Activated CD4-positive, alpha-beta T cell treated with anti-CD3 and anti-CD28 coated beads, Interleukin-2, amount 10 ng/mL, durations not matched to agents 24 days and 14 days (primary cell): ENCODE data around the gene MRTFA. TPM values are rescaled to one million over a fixed set of nuclear protein-coding genes. Genes with fewer than 3 reads are reported as not detected.

Experiments used
- DNase-seq: peaks from one replicate; pipeline ENCODE4 v3.0.0; 2022
- H3K27ac Mint-ChIP-seq: one replicate; pipeline ENCODE4 v1.8.0; 2022; ENCODE audit warnings: mild to moderate bottlenecking, mixed read lengths
- H3K27me3 Mint-ChIP-seq: one replicate; pipeline ENCODE4 v1.8.0; 2022; ENCODE audit warnings: mixed read lengths
- H3K36me3 Mint-ChIP-seq: one replicate; pipeline ENCODE4 v1.8.0; 2022; ENCODE audit warnings: low read depth, mild to moderate bottlenecking, mixed read lengths
- H3K4me1 Mint-ChIP-seq: one replicate; pipeline ENCODE4 v1.8.0; 2021; ENCODE audit warnings: mixed read lengths
- H3K4me3 Mint-ChIP-seq: one replicate; pipeline ENCODE4 v1.8.0; 2022; ENCODE audit warnings: mild to moderate bottlenecking, moderate library complexity, mixed read lengths
- H3K9me3 Mint-ChIP-seq: one replicate; pipeline ENCODE4 v1.8.0; 2021; ENCODE audit warnings: mixed read lengths
- intact Hi-C: fragments of 100-400 bp; cut with micrococcal nuclease; formaldehyde crosslinking; loops from one replicate; pipeline ENCODE4 v1.15.1; 2023
- total RNA-seq: library from RNA; stranded (reverse); gene quantifications from 2 replicates; pipeline ENCODE4 v1.2.3, GENCODE V29; 2022

The MRTFA gene
- total RNA-seq, 1 donor from 2014 or later = 51.7 TPM

GRCh38 chr22:40420341-40421081 lies 216.0 kb downstream of the MRTFA start:
- H3K36me3 Mint-ChIP-seq = peaks cover 42% of the 10 kb centered on the region
- DNase-seq = no peak
- H3K9me3 Mint-ChIP-seq = no peaks in the 10 kb centered on the region
- intact Hi-C loops = no loop called here
- no peaks in the 10 kb centered on the region for H3K27me3 Mint-ChIP-seq
- H3K27ac Mint-ChIP-seq = no peak overlapping the region
- no peak overlapping the region for H3K4me3 Mint-ChIP-seq
- H3K4me1 Mint-ChIP-seq = peaks cover 18% of the 10 kb centered on the region

DNA sequence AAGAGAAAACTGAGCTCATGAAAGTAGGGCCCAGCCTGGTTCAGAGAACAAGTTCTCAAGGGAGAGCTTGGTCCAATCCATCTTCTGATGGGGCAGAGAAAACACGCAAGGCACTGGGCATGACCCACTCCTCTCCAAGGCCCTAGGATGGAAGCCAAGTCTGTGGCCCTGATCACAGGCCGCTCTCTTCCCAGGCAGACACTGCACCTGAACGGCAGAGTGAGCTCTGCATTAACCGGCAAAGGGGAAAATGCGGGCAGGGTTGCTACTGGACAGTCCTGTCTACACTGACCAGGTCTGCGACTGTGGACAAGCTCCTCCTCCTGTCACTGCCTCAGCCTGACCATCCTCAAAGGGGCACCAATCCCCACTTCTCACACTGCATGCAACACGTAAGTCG lies 216.8 kb downstream of the MRTFA start:
- Mint-ChIP-seq H3K27me3 (no peaks in the 10 kb centered on the region), H3K9me3 (no peaks in the 10 kb centered on the region), H3K4me1 (peaks cover 23% of the 10 kb centered on the region), H3K36me3 (peaks cover 48% of the 10 kb centered on the region), H3K4me3 (no peak overlapping the region), H3K27ac (no peak overlapping the region)
- intact Hi-C loops = no loop called here
- DNase-seq = no peak

- Mint-ChIP-seq H3K9me3 (no peaks in the 10 kb centered on the region), H3K4me3 (no peak overlapping the region), H3K27ac (no peak overlapping the region), H3K4me1 (peaks cover 21% of the 10 kb centered on the region), H3K27me3 (no peaks in the 10 kb centered on the region), H3K36me3 (peaks cover 49% of the 10 kb centered on the region)
- no peak for DNase-seq
- intact Hi-C loops = no loop called here
Measured at GRCh38 chr22:40418366-40419201, 217.9 kb downstream of the MRTFA start.

DNA sequence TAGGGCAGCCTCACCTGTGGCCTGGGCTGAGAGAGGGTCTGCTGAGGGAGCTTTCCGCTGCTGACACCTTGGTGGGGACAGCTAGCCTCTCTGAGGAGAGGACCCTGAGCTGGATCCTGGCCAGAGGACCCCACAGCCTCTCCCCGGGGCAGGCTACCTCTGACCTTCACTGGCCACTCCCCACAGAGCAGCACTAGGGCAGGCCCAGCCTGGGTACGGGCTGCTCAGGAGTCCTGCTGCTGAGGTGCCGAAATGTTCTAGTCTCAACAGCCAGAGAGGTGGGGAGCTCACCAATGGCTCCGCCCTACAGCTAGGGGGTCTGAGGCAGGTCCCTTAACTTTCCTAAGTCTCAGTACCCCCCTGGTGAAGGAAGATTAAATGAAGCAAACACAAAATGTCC lies 218.6 kb downstream of the MRTFA start:
- H3K36me3 Mint-ChIP-seq = peaks cover 43% of the 10 kb centered on the region
- no peaks in the 10 kb centered on the region for H3K27me3 Mint-ChIP-seq
- peaks cover 19% of the 10 kb centered on the region for H3K4me1 Mint-ChIP-seq
- no peak for DNase-seq
- no peak overlapping the region for H3K27ac Mint-ChIP-seq
- intact Hi-C loops = no loop called here
- no peak overlapping the region for H3K4me3 Mint-ChIP-seq
- H3K9me3 Mint-ChIP-seq = no peaks in the 10 kb centered on the region

DNA sequence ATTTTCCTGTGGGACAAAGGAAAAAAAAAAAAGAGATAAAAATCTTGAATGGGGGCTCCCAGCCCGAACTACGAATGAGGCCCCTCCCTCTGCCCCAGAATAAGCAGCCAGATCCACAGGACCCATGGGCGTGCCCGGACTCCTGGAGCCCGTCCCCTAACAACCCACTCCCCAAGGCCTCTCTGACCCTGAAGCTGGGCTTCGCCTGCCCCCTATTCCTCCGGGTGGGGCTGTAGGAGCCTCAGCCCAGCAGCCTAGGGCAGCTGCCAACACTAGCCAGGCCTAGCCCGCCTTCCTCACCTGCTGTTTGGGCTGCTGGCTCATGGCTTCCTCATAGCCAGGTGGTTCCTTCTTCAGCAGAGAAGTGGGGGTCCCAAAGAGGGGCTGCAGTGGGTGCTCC lies 219.5 kb downstream of the MRTFA start:
- intact Hi-C loops = no loop called here
- Mint-ChIP-seq H3K9me3 (no peaks in the 10 kb centered on the region), H3K27ac (no peak overlapping the region), H3K4me1 (peaks cover 17% of the 10 kb centered on the region), H3K36me3 (peaks cover 41% of the 10 kb centered on the region), H3K27me3 (no peaks in the 10 kb centered on the region), H3K4me3 (no peak overlapping the region)
- no peak for DNase-seq

GRCh38 chr22:40416636-40417035 lies 219.9 kb downstream of the MRTFA start:
- Mint-ChIP-seq H3K36me3 (peaks cover 41% of the 10 kb centered on the region), H3K4me1 (peaks cover 18% of the 10 kb centered on the region), H3K4me3 (no peak overlapping the region), H3K9me3 (no peaks in the 10 kb centered on the region), H3K27ac (peak overlapping the region; percentile 81), H3K27me3 (no peaks in the 10 kb centered on the region)
- DNase-seq = no peak
- intact Hi-C loops = no loop called here

DNA sequence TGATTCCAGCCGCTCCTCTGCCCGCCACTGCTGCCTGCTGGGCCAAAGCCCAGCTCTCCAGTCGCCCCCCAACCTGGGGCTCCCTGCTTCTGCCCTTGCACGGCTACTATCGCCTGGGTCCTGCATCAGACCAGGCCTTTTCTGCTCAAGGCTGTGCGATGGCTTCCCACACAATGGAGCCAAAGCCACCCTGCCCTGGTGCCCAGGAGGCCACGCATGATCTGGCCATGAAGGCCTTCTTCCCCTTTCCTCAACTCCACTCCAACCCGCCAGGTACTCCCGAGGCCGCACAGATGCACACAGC lies 220.3 kb downstream of the MRTFA start:
- DNase-seq = no peak
- H3K36me3 Mint-ChIP-seq = peaks cover 41% of the 10 kb centered on the region
- peak overlapping the region; percentile 81 for H3K27ac Mint-ChIP-seq
- intact Hi-C loops = no loop called here
- H3K4me1 Mint-ChIP-seq = peaks cover 18% of the 10 kb centered on the region
- H3K9me3 Mint-ChIP-seq = no peaks in the 10 kb centered on the region
- no peak overlapping the region for H3K4me3 Mint-ChIP-seq
- H3K27me3 Mint-ChIP-seq = no peaks in the 10 kb centered on the region

DNA sequence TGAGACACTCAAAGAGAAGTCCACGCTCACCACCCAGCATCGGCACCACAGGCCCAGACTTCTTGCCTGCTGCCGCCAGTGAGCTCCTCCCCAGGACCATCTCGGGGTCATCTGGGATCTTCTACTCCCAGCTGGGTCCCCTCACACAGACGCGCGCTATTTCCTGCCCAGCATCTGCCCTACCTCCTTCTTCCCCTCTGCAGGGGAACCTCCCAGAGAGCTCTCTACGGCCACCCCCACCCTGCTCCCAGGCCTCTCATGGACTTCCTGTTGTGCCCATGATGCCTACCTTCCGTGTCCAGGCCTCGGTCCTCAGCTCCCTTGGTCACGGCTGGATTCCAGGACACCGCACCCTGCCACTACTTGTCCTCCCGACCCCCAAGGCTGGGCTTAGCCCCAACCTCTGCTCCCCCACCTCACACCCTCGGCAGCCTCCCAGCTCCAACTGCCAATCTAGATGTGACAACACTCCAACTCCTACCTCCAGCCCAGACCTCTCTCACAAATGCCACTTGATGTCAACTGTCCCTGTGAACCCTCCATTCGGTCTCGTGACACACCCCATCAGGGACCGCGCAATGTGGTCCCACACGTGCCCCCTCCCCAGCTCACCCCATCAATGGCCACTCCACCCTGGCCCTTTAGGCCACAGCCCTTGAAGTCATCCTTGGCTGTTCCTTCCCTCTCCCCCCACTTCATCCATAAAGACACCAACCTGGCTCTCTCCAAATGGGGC lies 220.8 kb downstream of the MRTFA start:
- H3K4me1 Mint-ChIP-seq = peaks cover 18% of the 10 kb centered on the region
- intact Hi-C loops = no loop called here
- peak overlapping the region; percentile 81 for H3K27ac Mint-ChIP-seq
- DNase-seq = no peak
- H3K9me3 Mint-ChIP-seq = no peaks in the 10 kb centered on the region
- peaks cover 41% of the 10 kb centered on the region for H3K36me3 Mint-ChIP-seq
- no peak overlapping the region for H3K4me3 Mint-ChIP-seq
- no peaks in the 10 kb centered on the region for H3K27me3 Mint-ChIP-seq

- H3K36me3 Mint-ChIP-seq = peaks cover 45% of the 10 kb centered on the region
- H3K4me3 Mint-ChIP-seq = no peak overlapping the region
- no peaks in the 10 kb centered on the region for H3K27me3 Mint-ChIP-seq
- peaks cover 18% of the 10 kb centered on the region for H3K4me1 Mint-ChIP-seq
- no peaks in the 10 kb centered on the region for H3K9me3 Mint-ChIP-seq
- no peak for DNase-seq
- intact Hi-C loops = no loop called here
- H3K27ac Mint-ChIP-seq = peak overlapping the region; percentile 81
Measured at GRCh38 chr22:40414838-40415505, 221.5 kb downstream of the MRTFA start.

- Mint-ChIP-seq H3K27ac (peak overlapping the region; percentile 50), H3K9me3 (no peaks in the 10 kb centered on the region), H3K27me3 (no peaks in the 10 kb centered on the region), H3K4me1 (peaks cover 18% of the 10 kb centered on the region), H3K4me3 (no peak overlapping the region), H3K36me3 (peaks cover 40% of the 10 kb centered on the region)
- intact Hi-C loops = no loop called here
- DNase-seq = no peak
Measured at GRCh38 chr22:40414311-40414710, 222.2 kb downstream of the MRTFA start.

- Mint-ChIP-seq H3K27me3 (no peaks in the 10 kb centered on the region), H3K27ac (no peak overlapping the region), H3K36me3 (peaks cover 40% of the 10 kb centered on the region), H3K4me3 (no peak overlapping the region), H3K9me3 (no peaks in the 10 kb centered on the region), H3K4me1 (peaks cover 18% of the 10 kb centered on the region)
- intact Hi-C loops = no loop called here
- DNase-seq = no peak
Measured at GRCh38 chr22:40413873-40414272, 222.6 kb downstream of the MRTFA start.

DNA sequence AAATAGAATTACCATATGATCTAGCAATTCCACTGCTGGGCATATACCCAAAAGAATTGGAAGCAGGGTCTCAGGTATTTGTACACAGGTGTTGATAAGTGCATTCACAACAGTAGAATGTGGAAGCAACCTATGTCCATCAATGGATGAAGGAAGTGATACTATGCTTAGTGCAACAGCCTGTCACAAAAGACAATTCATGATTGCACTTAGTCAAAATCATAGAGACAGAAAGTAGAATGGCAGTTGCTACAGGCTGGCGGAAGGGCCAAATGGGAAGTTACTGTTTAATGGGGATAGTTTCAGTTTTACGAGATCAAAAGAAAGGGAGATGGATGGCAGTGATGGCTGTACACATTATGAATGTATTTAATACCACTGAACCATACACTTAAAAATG lies 224.1 kb downstream of the MRTFA start:
- DNase-seq = no peak
- Mint-ChIP-seq H3K27me3 (no peaks in the 10 kb centered on the region), H3K36me3 (peaks cover 44% of the 10 kb centered on the region), H3K4me1 (peaks cover 18% of the 10 kb centered on the region), H3K4me3 (no peak overlapping the region), H3K27ac (no peak overlapping the region), H3K9me3 (no peaks in the 10 kb centered on the region)
- intact Hi-C loops = no loop called here

DNA sequence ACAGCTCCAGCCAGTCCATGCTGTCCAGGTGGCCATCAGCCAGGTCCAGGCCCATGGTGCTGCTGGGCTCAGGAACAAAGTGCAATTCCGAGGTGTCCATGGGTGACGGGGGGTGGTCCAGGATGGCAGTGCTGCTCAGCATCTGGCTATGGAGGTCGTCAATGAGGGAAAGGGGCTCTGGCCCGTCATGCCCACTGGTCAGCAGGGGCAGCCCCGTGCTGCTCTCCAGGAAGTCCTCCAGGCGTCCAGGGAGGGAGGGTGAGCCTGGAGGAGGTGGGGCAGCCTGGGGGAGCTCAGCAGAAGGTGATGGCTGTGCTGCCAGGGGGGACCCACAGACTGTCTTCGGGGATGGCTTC lies 225.0 kb downstream of the MRTFA start:
- H3K27me3 Mint-ChIP-seq = no peaks in the 10 kb centered on the region
- H3K36me3 Mint-ChIP-seq = peaks cover 45% of the 10 kb centered on the region
- no peak for DNase-seq
- peaks cover 16% of the 10 kb centered on the region for H3K4me1 Mint-ChIP-seq
- H3K27ac Mint-ChIP-seq = no peak overlapping the region
- no peak overlapping the region for H3K4me3 Mint-ChIP-seq
- no peaks in the 10 kb centered on the region for H3K9me3 Mint-ChIP-seq
- intact Hi-C loops = no loop called here
